Measurements from ENCODE around the gene NR6A1.

The NR6A1 gene

DNA sequence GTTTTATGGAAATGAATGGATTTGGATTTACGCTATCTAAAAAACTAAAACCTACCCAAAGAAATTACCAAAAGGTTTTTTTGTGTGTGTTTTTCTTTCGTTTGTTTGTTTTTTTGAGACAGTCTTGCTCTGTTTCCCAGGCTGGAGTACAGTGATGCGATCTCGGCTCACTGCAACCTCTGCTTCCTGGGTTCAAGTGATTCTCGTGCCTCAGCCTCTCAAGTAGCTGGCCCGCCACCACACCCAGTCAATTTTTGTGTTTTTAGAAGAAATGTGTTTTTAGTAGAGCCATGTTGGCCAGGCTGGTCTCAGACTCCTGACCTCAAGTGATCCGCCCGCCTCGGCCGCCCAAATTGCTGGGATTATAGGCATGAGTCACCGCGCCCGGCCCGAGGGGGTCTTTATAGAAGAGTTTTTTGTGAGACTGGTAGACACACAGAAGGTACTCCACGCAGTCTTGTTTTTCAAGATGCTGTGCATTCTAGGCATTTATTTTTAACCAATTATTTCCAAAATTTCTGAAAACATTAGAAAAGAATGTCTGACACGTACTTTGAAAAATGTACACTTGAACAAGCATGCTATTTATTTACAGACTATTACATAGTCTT lies 75.7 kb downstream of the NR6A1 start:
- no peak for DNase-seq (ENCODE audit: extremely low read depth in 1 of 2, low read depth in 1 of 2)

DNA sequence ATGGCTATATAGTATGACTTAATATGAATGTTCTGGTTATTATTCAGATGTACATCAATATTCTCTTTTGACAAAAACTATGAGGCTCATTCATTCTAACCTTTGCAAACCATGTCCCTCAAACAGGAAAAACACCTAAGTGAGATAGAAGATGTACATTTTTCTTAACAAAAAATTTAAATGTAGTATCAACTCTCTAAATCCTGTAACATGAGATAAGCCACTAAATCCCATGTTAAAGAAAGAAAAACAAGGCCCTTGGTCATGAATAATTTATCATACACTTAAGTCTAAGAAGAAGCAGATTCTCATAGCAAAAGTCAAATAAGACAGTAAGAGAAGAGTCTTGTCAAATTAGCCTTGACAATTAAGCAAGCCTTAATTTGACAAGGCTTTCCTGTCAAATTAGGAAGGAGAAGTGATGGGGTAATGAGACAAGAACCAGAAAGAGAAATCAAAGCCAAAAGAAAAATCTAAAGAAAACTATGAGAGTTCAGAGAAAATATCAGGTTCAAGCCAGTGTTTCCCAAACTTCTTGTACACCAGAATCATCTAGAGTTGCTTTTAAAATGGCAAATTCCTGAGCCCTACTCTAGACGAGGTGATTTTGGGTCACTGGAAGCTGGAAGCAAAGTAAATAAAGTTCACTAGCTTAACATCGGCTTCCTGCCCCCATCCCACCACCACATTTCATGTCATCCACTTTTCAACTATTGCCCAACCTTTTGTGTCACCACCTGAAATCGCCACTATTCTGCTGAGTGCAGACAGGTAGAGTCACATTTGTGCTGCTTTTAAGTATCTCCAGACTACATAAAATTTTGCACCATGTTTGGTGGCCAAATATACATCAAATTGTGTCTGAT lies 76.5 kb downstream of the NR6A1 start:
- DNase-seq (ENCODE audit: extremely low read depth in 1 of 2, low read depth in 1 of 2): no peak

DNA sequence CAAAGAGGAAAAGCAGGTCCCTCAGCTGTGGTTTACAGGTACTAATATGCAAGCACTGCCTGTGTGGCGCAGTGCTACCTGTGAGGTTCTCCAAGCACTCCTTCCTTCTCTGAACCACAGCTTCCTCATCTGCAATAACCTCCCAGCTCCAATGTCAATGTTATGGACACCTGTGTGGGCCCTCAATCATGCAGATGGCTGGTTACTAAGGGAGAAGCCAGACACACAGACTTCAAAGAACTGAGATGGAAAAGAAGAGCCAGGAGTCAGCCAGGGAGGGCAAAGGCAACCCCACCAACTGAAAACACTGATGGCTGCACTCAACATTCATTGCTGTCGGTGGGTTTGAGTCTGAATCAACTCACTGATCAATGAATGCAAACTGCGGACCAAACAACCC lies 77.7 kb downstream of the NR6A1 start:
- DNase-seq (ENCODE audit: extremely low read depth in 1 of 2, low read depth in 1 of 2): no peak

DNA sequence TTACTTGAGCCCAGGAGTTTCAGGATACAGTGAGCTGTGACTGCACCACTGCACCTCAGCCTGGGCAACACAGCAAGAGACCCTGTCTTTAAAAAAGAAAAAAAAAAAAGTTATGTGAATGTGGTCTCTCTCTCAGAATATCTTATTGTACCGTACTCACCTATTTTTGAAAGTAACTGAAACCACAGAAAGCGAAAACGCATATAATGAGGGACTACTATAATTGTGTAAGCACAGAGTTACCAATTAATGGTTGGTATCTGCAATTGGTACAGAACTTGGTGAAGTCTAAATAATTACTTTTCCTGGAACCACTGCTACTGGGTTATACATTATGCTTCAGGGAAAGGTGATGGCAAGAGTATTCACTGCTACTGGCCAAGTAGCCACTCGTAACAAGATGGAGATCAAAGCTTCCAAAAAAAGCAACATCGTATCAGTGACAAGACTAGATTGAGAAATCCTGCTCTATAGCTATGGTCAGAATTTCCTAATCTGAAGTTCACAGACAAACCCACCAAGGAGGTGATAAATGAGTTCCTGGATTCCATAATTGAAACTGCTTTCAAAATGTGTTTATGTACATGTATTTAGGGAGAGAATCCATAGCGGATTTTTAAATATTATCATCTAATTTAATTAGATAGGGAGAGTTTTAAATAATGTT lies 82.7 kb downstream of the NR6A1 start:
- DNase-seq (ENCODE audit: extremely low read depth in 1 of 2, low read depth in 1 of 2): no peak

DNA sequence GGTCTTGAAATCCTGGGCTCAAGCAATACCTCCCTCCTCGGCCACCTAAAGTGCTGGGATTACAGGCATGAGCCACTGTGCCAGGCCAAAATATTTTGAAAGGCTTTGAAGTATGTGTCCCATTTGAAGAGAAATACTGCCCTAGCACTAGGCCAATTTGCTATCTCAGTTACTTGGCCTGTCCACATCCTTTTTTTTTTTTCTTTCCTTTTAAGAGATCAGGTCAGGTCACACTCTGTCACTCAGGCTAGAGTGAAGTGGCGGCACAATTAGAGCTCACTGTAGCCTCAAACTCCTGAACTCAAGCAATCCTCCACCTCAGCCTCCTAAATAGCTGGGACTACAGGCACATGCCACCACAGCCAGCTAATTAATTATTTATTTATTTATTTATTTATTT lies 84.2 kb downstream of the NR6A1 start:
- no peak for DNase-seq (ENCODE audit: extremely low read depth in 1 of 2, low read depth in 1 of 2)

DNA sequence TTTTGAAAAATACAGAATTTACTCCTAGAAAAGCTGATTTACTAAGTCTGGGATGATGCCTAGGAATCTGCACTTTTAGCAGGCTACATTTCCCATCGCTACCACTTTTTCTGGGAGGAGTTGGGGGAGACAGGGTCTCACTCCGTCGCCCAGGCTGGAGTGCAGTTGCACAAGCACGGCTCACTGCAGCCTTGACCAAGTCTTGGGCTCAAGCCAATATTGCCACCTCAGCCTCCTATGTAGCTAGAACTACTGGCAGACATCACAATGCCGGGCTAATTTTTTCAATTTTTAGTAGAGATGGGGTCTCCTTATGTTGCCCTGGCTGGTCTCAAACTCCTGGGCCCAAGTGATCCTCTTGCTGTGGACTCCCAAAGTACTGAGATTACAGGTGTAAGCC lies 85.9 kb downstream of the NR6A1 start:
- no peak for DNase-seq (ENCODE audit: extremely low read depth in 1 of 2, low read depth in 1 of 2)

DNA sequence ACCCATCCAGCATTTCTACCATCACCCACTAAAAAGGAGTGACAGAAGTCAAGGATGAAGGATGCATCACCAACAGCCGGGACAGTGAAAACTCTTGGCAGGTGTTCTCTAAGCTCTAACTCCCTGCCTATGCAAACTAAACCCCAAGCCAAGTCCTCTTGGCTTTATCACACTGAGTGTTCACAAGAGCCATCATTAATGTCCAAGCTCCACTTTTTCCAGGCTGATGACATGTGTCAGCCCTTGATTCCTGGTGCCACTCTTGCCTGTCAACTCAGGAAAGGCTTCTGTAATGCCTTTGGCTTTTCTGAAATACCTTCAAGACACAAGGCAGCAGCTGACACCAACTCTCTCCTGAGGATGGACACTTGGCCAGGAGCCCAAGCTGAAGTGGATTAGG lies 86.9 kb downstream of the NR6A1 start:
- no peak for DNase-seq (ENCODE audit: extremely low read depth in 1 of 2, low read depth in 1 of 2)

DNA sequence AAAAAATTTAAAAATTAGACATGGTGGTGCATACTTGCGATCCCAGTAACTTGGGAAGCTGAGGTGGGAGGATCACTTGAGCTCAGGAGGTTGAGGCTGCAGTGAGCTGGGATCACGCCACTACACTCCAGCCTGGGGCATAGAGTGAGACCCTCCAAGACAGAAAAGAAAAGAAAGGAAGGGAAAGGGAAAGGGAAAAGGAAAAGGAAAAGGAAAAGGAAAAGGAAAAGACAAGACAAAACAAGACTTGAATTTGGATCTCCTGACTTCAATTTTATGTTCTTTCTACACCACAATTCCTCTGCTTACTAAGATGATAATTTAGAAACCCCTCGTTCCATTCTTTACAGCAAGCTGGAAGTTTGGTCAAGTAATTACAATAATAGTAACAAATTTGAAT lies 88.1 kb downstream of the NR6A1 start:
- DNase-seq (ENCODE audit: extremely low read depth in 1 of 2, low read depth in 1 of 2): no peak

DNA sequence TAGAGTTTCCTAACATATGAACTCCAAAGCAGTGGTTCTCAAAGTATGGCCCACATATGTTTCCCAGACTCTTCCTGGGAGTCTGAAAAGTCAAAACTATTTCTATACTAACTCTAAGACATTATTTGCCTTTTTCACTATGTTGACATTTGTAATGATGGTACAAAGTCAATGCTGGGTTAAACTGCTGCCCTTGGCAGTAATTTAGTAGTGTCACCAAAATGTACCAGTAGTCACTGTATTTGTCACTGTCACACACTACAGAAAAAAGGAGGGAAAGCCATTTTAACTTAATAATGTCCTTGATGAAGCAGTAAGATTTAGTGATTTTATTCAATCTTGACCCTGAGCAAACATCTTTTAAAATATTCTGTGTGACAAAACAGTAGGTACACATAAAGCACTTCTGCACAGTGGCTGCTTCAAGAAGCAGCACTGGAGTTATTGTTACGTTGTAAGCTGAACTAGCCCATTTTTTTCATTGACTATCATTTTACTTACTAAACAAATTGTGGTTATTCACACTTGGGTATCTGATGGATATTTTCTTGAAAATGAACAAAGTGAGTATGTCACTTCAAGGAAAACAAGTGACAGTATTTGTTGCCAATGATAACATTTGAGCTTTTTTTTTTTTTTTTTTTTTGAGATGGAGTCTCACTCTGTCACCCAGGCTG lies 90.3 kb downstream of the NR6A1 start:
- no peak for DNase-seq (ENCODE audit: extremely low read depth in 1 of 2, low read depth in 1 of 2)

DNA sequence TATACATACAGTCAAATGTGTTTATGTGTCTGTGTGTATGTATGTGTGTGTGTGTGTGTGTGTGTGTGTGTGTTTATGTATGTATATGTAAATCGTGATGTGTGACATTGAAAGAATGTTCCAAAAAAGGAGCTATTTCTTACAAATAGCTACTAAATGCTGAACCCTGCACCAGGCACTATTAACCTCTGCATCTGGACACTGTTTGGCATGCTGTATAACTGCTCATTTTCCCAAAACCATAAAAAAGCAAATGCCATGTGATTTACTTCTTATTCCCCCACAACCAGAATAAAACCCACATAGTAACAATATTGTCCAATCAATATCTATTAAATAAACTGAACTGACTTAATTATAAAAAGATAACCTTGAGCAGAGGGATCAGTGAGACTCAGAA lies 91.1 kb downstream of the NR6A1 start:
- DNase-seq (ENCODE audit: extremely low read depth in 1 of 2, low read depth in 1 of 2): no peak

DNA sequence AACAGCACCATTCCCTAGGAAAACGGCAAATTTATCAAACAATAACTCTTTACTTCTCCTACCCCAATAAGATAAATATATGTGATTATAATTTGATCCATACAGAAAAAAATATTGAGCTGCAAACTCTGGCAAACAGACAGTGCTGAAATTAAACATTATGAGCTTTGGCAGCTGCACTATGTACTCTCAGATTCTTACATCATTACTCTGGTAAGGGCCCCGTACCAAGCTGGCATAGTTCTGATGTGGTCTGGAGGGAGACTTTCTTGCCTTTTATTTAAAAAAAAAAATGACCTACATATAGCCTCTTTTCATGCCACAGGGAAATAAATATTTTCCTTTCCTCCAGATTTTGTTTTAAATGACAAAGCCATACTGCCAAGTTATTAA lies 95.0 kb downstream of the NR6A1 start:
- DNase-seq (ENCODE audit: extremely low read depth in 1 of 2, low read depth in 1 of 2): no peak

DNA sequence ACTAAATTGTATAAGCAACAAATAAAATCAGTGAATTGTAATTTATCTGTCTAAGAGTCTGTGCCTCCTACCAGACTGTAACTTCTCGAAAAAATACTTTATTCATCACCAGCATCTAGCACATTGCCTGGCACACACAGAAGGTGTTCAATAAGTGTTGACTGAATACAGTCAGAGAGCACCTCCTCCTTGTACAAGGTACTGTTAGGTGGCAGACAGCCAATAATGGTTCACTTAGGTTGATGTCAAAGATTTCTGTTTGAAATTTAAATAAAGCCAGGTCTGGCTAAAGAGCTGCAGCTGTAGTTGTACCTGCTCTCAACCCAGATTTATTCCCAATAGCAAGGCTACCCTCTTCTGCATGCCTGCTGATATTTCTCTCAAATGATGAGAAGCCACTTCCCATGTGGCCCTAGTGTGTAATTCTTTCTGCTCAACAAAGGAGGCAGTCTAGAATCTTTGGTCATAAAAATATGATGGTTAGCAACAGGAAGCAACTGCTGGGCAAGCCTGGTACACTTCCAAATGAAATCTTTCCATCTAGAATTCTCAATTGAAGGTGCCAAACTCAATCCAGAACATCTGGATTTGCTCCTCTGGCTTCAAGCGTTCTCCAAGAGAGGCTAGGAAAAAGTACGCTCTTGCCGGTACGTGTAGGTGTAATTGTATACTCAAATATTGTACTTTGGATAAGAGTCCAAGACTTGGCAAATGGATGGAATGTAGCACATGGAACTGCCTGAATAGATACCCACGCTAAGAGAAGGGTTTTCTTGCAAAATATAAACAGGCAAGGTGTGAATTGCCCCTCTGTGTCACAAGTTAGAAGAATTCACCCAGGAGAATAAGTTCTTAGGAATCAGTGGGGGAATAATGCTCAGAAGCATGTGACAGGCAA lies 95.6 kb downstream of the NR6A1 start:
- DNase-seq (ENCODE audit: extremely low read depth in 1 of 2, low read depth in 1 of 2): no peak

DNA sequence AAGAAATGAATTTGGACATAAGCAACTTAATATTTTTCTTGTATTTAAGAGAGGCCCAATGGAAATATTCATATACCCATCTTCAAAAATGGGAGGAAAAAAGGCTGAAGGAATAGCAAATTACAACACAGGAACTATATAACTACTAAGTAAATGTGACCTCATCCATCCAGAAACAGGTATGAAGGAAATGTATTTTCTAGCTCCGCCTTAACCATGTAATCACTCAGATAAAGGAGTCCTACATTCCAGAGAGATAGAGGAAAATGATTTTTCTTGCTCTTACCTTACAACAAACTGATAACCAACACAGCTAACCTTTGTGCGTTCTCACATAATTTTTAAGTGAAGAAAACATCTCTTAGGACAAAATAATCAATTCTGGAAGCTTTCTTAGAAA lies 96.5 kb downstream of the NR6A1 start:
- DNase-seq (ENCODE audit: extremely low read depth in 1 of 2, low read depth in 1 of 2): no peak

DNA sequence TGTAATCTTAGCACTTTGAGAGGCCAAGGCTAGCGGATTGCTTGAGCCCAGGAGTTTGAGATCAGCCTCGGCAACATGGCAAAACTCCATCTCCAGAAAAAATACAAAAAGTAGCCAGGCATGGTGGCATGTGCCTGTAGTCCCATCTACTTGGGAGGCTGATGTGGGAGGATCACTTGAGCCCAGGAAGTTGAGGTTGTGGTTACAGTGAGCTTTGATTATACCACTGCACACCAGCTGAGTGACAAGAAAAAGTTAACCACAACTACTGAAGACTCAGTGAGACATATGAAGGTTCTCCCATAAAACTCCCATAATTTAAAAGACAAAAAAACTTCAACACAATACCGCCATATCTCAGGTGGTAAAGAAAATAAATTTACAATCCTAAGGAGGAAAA lies 98.0 kb downstream of the NR6A1 start:
- no peak for DNase-seq (ENCODE audit: extremely low read depth in 1 of 2, low read depth in 1 of 2)

DNA sequence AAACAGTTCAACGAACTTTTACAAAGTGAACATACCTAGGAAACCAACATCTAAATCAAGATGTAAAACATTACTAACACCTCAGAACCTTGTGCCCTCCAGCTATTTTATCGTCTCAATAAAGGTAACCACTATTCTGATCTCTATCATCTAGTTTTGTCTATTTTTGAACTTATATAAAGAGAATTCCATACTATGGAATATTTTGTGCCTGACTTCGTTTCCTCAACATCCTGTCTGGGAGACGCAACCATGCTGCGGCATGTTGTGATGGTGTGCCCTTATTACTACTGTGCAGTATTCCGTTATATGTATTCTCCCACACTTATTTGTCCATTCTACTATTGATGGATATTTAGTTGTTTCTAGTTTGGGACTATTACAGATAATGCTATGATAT lies 99.2 kb downstream of the NR6A1 start:
- no peak for DNase-seq (ENCODE audit: extremely low read depth in 1 of 2, low read depth in 1 of 2)

DNA sequence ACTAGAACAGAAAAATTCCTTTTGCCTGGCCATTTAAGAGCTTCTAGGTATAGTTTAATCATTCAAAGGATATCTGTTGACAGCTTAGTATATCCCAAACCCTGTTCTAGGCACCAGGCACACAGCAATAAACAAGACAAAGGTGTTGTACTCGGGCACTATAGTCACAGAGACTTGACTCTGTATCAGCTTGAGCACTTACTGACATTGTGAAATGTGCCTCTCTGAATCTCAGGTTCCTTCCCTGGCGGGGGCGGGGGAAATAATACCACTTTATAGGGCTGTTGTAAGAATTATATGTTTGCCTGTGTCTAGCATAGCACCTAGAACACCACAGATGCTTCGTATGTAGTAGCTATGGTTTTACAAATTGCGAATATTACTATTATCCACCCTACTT lies 104.5 kb downstream of the NR6A1 start:
- DNase-seq (ENCODE audit: extremely low read depth in 1 of 2, low read depth in 1 of 2): no peak

DNA sequence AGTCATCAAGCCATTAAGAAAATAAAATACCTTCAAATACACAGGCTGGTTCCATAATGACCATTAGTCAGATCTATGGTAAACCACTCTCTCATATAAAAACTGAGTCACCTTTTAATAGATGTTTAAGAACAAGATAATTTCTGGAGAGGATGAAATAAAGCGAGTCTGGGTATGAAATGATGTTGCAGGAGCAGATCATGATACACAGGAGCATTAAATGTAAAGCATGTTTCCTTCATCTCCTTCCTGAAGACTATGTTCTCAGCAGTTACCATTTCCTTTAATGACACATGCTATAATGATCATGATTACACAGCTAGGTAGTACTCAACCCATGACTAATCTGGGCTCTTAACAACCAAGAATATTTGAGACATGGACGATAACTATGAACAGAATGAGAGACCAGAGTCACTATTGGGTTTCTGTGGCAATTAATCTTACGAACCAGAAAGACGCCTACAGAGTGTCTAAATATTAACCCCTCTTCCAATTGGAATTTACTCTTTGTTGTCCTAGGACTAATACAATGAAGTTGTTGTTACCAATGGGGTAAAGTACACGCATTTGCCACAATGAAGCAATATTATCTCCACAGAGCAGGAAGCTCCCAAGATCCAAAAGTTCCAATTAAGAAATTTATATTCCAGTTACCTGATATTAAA lies 105.6 kb downstream of the NR6A1 start:
- DNase-seq (ENCODE audit: extremely low read depth in 1 of 2, low read depth in 1 of 2): no peak

DNA sequence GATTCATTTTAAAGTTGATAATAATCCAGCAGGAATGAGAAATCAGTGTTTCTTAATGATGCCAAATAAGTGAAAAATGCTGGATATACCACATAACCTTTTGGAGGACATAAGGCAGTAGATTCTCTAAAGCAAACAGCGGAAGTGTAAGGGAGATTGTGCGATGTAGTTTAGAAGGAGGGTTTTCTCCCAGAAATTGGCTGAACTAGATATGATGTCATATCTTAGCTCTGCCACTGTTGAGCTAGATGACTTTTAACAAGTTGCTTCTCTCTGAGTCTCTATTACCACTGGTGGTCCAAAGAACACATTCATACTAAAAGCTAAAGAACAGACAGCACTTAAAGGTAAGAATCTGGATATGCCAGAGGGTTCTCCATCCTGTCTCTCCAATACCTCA lies 107.0 kb downstream of the NR6A1 start:
- no peak for DNase-seq (ENCODE audit: extremely low read depth in 1 of 2, low read depth in 1 of 2)

DNA sequence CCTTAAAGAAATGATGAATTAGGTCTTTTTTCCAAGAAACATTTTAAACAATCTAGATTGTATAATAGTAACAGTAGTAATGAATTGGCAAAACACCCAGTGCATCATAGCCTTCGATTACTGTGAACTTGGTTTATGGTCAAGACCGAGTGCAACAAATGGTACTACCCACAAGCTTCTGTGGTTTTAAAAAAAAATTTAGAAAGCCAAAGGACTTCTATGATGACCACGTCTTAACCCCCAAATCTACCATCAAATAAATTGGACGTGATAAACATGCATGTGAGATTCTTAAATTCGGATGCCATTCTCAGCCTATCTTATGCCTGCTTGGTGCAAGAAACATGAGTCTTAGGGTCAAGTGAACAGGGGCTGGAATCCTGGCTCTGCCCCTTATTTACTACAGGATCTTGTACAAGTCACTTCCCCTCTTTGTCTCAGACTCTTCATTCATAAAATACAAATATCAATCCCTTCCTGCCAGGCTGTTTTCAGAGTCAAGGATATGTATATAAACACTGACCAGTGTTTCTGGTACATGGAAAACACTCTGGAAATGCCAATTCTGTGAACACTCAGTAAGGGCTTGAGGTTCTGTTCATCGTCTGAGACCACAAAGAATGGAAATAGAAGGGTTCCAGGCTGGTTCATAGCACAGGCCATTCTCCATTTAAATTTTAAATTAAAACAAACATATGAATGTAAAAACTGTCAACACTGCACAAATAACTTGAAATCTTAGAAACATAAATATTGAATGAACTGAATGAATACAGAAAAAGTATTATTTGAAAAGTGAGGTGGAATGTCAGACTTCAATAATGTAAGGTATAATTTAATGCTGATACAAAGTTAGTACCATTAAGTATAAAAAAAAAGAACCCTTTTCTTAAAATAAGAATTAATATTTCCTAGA lies 107.8 kb downstream of the NR6A1 start:
- DNase-seq (ENCODE audit: extremely low read depth in 1 of 2, low read depth in 1 of 2): no peak

All from activated CD8-positive, alpha-beta memory T cell treated with anti-CD3 and anti-CD28 coated beads for 1 hour (primary cell).